MM.1S (cell line): ENCODE data around the gene NCKAP5.

Experiments used
- DNase-seq: peaks from one replicate; pipeline ENCODE4 v3.0.0-alpha.2; 2015
- H2AFZ ChIP-seq: fragments of 300-600 bp; sonication (generic); 2 replicates; pipeline ENCODE4 v1.6.0; 2016; ENCODE audit warnings: antibody characterized with exemption, low read length
- H3F3A ChIP-seq: fragments of 300-600 bp; sonication (generic); 2 replicates; pipeline ENCODE4 v1.6.1; 2016; ENCODE audit warnings: mild to moderate bottlenecking, antibody characterized with exemption, low read length, moderate library complexity, mixed read lengths; ENCODE audit not compliant: insufficient read depth
- H3K27ac ChIP-seq: fragments of 300-600 bp; sonication (generic); 2 replicates; pipeline ENCODE4 v1.5.1; 2016; ENCODE audit warnings: mild to moderate bottlenecking, low read length
- H3K27me3 ChIP-seq: fragments of 300-600 bp; sonication (generic); replicated peaks from 2 replicates; pipeline ENCODE4 v1.6.0; 2016; ENCODE audit warnings: low read length; ENCODE audit not compliant: insufficient read depth
- H3K36me3 ChIP-seq: fragments of 300-600 bp; sonication (generic); replicated peaks from 2 replicates; pipeline ENCODE4 v1.6.1; 2016; ENCODE audit warnings: mild to moderate bottlenecking, low read length, mixed read lengths; ENCODE audit not compliant: insufficient read depth
- H3K4me1 ChIP-seq: fragments of 300-600 bp; sonication (generic); 2 replicates; pipeline ENCODE4 v1.6.1; 2016; ENCODE audit warnings: low read length, mixed read lengths
- H3K4me2 ChIP-seq: fragments of 300-600 bp; sonication (generic); 2 replicates; pipeline ENCODE4 v1.6.0; 2016; ENCODE audit warnings: low read depth, low read length
- H3K4me3 ChIP-seq: fragments of 300-600 bp; sonication (generic); 2 replicates; pipeline ENCODE4 v1.5.1; 2016; ENCODE audit warnings: low read length, mixed read lengths
- H3K79me2 ChIP-seq: fragments of 300-600 bp; sonication (generic); 2 replicates; pipeline ENCODE4 v1.6.1; 2016; ENCODE audit warnings: mixed run types, low read length, mixed read lengths
- H3K9ac ChIP-seq: fragments of 300-600 bp; sonication (generic); 2 replicates; pipeline ENCODE4 v1.6.1; 2016; ENCODE audit warnings: low read length, mixed read lengths
- H3K9me2 ChIP-seq: fragments of 300-600 bp; sonication (generic); replicated peaks from 2 replicates; pipeline ENCODE4 v1.6.1; 2016; ENCODE audit warnings: mild to moderate bottlenecking, low read length, mixed read lengths; ENCODE audit not compliant: insufficient read depth
- H3K9me3 ChIP-seq: fragments of 300-600 bp; sonication (generic); replicated peaks from 2 replicates; pipeline ENCODE4 v1.6.1; 2016; ENCODE audit warnings: mild to moderate bottlenecking, low read length, mixed read lengths; ENCODE audit not compliant: insufficient read depth
- H4K20me1 ChIP-seq: fragments of 300-600 bp; sonication (generic); 2 replicates; pipeline ENCODE4 v1.6.1; 2016; ENCODE audit warnings: mild to moderate bottlenecking, low read length, moderate library complexity, mixed read lengths; ENCODE audit not compliant: insufficient read depth
- CTCF ChIP-seq: fragments of 300-600 bp; sonication (generic); IDR thresholded peaks from 2 replicates; pipeline ENCODE4 v1.5.1; 2016; ENCODE audit warnings: antibody characterized with exemption, low read length, mixed read lengths
- EZH2 ChIP-seq: fragments of 300-600 bp; sonication (generic); optimal IDR thresholded peaks from 2 replicates; pipeline ENCODE3; 2017; ENCODE audit warnings: low read depth, mild to moderate bottlenecking, antibody characterized with exemption, low read length, mixed read lengths
- EZH2phosphoT487 ChIP-seq: fragments of 300-600 bp; sonication (generic); IDR thresholded peaks from 2 replicates; pipeline ENCODE4 v1.6.1; 2018; ENCODE audit warnings: antibody characterized with exemption, low read length

Gene NCKAP5

GRCh38 chr2:133143645-133144044 lies 424.6 kb downstream of the NCKAP5 start:
- Histone ChIP-seq H3K4me2 (no peak overlapping the region), H3K27me3 (no peaks in the 10 kb centered on the region), H3K9me2 (no peaks in the 10 kb centered on the region), H3K4me3 (no peak overlapping the region), H3K79me2 (no peaks in the 10 kb centered on the region), H3K9me3 (no peaks in the 10 kb centered on the region), H3K9ac (no peak overlapping the region), H2AFZ (no peak overlapping the region), H3K4me1 (no peaks in the 10 kb centered on the region; the same call in 1 of the 2 replicates), H4K20me1 (no peaks in the 10 kb centered on the region), H3K27ac (no peak overlapping the region), H3K36me3 (no peaks in the 10 kb centered on the region), H3F3A (no peaks in the 10 kb centered on the region)
- DNase-seq, result no peak
- TF ChIP-seq CTCF, result no peak
- TF ChIP-seq EZH2phosphoT487, result no peak
- TF ChIP-seq EZH2, result no peak

GRCh38 chr2:133142087-133142486 lies 426.2 kb downstream of the NCKAP5 start:
- H3K9me3 ChIP-seq, result no peaks in the 10 kb centered on the region
- no peak overlapping the region for H3K4me3 ChIP-seq
- no peaks in the 10 kb centered on the region for H4K20me1 ChIP-seq
- no peak overlapping the region for H2AFZ ChIP-seq
- no peaks in the 10 kb centered on the region for H3K36me3 ChIP-seq
- no peaks in the 10 kb centered on the region for H3K79me2 ChIP-seq
- TF ChIP-seq CTCF, result no peak
- no peak for TF ChIP-seq EZH2phosphoT487
- TF ChIP-seq EZH2, result no peak
- no peak overlapping the region for H3K27ac ChIP-seq
- H3F3A ChIP-seq, result no peaks in the 10 kb centered on the region
- no peak for DNase-seq
- H3K27me3 ChIP-seq, result no peaks in the 10 kb centered on the region
- H3K9me2 ChIP-seq, result no peaks in the 10 kb centered on the region
- no peaks in the 10 kb centered on the region; the same call in 1 of the 2 replicates for H3K4me1 ChIP-seq
- H3K9ac ChIP-seq, result no peak overlapping the region
- no peak overlapping the region for H3K4me2 ChIP-seq

DNA sequence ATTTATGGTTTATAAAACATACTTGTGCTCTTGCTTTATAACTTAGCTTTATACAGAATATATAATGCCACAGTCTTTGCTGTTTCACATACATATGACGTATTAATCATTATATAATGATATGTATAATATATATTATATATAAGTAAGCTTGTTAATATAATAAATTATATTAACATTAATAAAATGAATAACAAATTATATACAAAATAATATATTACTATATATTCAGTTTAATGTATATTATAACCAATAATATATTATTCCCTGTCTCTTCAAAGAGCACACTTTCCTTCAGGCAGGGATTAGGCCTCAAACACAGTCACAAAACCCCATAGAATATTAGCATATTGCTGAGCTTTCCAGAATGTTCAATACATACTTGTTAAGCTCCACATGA lies 427.6 kb downstream of the NCKAP5 start:
- H3K9me2 ChIP-seq, result no peaks in the 10 kb centered on the region
- H3K27me3 ChIP-seq, result no peaks in the 10 kb centered on the region
- peak overlapping the region; percentile 36; the same call in 1 of the 2 replicates for H3K4me2 ChIP-seq
- no peaks in the 10 kb centered on the region for H3K79me2 ChIP-seq
- H3K4me3 ChIP-seq, result peak overlapping the region; percentile 23; the same call in 1 of the 2 replicates
- H3K36me3 ChIP-seq, result no peaks in the 10 kb centered on the region
- no peaks in the 10 kb centered on the region for H3F3A ChIP-seq
- H4K20me1 ChIP-seq, result no peaks in the 10 kb centered on the region
- no peak for TF ChIP-seq CTCF
- TF ChIP-seq EZH2phosphoT487, result no peak
- TF ChIP-seq EZH2, result no peak
- H3K4me1 ChIP-seq, result no peaks in the 10 kb centered on the region; the same call in 1 of the 2 replicates
- H3K9me3 ChIP-seq, result no peaks in the 10 kb centered on the region
- no peak overlapping the region for H3K9ac ChIP-seq
- H3K27ac ChIP-seq, result no peak overlapping the region
- DNase-seq, result no peak
- peak overlapping the region; percentile 55; the same call in 1 of the 2 replicates for H2AFZ ChIP-seq
